Measurements from ENCODE around the gene WDR70.
"Not testable (repeated sequence)": the region's sequence is repeated elsewhere in the genome, so short reads cannot be mapped to it uniquely, and the experiment has no call there.

WDR70 gene

GRCh38 chr5:37575541-37576489 lies 196.7 kb downstream of the WDR70 start:
- DNase-seq = no peak

DNA sequence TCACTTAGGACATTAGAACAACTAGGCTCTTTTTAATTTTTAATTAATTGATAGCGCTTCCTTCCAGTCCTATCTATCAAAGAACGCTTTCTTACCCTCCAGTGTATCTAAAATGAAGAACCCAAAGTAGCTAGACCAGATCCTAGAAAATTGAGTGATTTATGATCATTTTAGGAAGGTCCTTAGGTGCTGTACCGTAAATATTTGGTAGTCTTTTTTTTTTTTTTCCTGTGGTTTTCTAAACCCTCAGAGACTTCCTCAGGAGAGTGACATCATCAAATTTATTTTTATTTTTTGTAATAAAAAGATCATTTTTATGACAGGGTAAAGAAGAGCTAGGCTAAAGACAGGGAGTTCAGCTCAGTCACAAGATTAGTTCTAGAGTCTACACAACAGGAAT lies 197.4 kb downstream of the WDR70 start:
- no peak for DNase-seq

DNA sequence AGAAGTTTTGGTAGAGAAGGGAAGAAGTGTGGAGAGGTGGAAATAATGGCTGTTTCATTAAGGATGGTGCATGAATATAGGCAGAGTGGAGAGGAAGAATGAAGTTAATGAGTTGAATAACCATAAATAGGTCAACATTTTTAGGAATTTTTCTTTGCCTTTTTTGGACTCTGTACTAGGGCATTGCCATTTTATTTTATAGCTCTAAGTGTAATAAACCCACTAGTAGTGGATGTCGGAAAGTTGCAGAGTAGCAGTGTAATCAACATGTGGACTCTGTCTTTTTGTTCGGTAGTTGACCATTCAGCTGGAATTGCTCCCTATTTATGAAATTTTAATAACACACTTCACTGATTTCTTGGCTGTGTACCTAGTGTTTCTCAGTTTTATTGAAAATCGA lies 199.1 kb downstream of the WDR70 start:
- DNase-seq = no peak

DNA sequence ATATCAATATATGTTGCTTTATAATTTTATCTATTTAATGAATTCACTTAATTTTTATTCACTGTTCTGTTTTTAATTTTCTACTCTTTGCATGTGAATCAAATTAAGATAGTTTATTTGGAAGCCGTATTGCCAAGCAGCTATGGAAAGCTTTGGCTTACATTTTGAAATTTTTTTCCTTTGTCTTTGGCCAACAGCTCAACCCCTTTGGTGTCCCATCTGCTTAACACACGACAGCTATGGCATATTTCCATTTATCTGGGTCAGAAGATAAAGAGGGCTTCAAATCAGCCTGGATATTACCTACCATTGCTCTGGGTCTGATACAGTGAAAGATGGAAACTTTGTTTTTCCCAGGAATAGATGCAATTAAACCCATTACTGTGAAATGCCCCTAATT lies 201.0 kb downstream of the WDR70 start:
- DNase-seq = no peak

- no peak for DNase-seq
Measured at GRCh38 chr5:37582202-37582601, 203.1 kb downstream of the WDR70 start.

DNA sequence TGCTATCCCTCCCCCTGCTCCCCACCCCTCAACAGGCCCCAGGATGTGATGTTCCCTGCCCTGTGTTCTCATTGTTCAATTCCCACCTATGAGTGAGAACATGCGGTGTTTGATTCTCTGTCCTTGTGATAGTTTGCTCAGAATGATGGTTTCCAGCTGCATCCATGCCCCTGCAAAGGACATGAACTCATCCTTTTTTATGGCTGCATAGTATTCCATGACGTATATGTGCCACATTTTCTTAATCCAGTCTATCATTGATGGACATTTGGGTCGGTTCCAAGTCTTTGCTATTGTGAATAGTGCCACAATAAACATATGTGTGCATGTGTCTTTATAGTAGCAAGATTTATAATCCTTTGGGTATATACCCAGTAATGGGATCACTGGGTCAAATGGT lies 214.2 kb downstream of the WDR70 start:
- not testable (repeated sequence) for DNase-seq

GRCh38 chr5:37594864-37595263 lies 215.7 kb downstream of the WDR70 start:
- DNase-seq = not testable (repeated sequence)

GRCh38 chr5:37598733-37599132 lies 219.6 kb downstream of the WDR70 start:
- DNase-seq = no peak

- no peak for DNase-seq
Measured at GRCh38 chr5:37601163-37601562, 222.0 kb downstream of the WDR70 start.

DNA sequence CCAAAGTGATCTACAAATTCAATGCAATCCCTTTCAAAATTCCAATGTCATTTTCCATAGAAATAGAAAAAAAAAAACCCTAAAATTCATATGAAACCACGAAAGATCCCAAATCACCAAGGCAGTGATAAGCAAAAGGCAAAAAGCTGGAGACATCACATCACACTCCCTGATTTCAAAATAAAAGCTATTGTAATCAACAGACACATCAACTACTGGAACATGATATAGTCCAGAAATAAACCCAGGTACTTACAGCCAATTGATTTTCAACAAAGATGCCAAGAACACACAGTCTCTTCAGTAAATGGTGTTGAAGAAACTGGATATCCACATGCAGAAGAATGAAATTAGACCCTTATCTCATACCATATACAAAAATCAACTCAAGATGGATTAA lies 224.0 kb downstream of the WDR70 start:
- no peak for DNase-seq

GRCh38 chr5:37604290-37604689 lies 225.2 kb downstream of the WDR70 start:
- DNase-seq = no peak

DNA sequence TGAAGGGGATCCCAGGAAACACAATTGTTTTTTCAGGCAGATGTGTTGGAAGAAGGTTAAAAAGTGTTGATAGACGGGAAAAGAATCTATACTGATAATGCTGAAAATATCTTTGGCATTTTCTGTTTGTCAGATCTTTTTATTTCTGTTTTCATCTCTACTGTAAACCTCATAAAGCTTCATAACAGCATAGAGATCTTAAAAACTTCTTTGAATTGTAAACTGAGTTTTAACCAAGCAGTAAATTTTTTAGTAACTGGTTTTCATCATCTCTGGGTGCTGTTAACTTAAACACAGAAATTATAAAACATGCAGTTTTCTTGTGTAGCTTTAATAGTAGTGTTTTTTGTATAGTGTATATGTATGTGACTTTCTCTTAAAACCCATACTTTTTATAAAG lies 227.0 kb downstream of the WDR70 start:
- no peak for DNase-seq

- DNase-seq = no peak
Measured at GRCh38 chr5:37606632-37607248, 227.6 kb downstream of the WDR70 start.

GRCh38 chr5:37615184-37615583 lies 236.1 kb downstream of the WDR70 start:
- no peak for DNase-seq

GRCh38 chr5:37619353-37619752 lies 240.2 kb downstream of the WDR70 start:
- DNase-seq = no peak

- not testable (repeated sequence) for DNase-seq
Measured at GRCh38 chr5:37622354-37622753, 243.2 kb downstream of the WDR70 start.

DNA sequence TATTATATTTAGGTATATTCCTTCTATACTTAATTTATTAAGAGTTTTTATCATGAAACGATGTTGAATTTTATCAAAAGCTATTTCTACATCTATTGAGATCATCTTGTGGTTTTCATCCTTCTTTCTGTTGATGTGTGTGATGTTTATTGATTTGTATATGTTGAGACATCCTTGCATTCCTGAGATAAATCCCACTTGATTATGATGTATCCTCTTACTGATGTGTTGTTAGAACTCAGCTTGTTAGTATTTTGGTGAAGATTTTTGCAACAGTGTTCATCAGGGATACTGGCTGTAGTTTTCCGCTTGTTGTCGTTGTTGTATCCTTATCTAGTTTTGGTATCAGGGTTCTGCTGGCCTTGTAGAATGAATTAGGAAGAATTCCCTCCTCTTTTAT lies 247.1 kb downstream of the WDR70 start:
- DNase-seq = no peak

DNA sequence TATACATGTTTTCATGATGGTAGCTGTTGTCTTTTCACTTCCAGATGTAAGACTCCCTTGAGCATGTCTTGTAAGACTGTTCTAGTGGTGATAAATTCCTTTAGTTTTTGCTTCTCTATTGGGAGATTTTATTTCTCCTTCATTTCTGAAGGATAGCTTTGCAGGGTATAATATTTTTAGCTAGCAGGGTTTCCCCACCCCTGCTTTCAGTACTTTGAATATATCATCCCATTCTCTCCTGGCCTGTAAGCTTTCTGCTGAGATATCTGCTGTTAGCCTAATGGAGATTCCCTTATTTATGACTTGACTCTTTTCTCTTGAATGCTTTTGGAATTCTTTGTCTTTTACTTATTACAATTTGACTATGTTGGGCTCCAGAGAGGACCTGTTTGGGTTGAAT lies 249.8 kb downstream of the WDR70 start:
- DNase-seq = no peak

DNA sequence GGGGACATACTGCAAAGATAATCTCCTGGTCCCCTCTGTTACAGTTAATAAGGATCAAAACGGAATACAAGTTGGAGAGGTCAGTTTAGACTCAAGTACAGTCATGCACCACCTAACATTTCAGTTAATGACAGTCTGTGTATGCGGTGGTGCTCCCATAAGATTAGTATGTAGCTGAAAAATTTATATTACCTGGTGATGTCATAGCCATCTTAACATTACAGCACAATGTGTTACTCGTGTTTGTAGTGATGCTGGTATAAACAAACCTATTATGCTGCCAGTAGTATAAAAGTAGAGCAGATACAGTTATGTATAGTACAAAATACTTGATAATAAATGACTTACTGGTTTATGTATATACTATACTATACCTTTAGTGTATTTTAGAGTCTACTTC lies 252.8 kb downstream of the WDR70 start:
- DNase-seq = no peak

DNA sequence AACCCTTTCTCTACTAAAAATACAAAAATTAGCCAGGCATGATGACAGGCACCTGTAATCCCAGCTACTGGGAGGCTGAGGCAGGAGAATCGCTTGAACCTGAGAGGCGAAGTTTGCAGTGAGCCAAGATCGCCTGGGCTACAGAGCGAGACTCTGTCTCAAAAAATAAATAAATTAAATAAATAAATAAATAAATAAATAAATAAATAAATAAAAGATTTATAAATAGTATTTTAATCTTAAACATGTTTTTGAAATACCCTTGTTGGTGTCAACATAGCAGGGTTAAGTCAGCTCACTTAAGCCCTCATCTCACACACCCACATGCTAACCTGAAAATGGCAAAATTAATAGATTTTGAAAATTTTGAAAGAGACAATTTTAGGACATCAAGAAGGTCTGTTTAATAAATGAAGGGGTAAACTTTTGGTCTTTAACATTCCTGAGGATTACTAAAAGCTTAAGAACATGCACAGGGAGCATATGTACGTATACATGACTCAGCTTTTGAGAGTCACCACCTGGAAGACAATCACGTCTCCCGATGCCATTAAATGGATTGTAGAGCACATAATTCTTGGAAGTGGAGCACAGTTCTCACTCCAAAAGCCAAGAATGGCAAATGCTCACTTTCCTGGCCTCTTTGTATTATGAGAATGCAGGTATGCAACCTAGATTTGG lies 258.2 kb downstream of the WDR70 start:
- DNase-seq = no peak

DNA sequence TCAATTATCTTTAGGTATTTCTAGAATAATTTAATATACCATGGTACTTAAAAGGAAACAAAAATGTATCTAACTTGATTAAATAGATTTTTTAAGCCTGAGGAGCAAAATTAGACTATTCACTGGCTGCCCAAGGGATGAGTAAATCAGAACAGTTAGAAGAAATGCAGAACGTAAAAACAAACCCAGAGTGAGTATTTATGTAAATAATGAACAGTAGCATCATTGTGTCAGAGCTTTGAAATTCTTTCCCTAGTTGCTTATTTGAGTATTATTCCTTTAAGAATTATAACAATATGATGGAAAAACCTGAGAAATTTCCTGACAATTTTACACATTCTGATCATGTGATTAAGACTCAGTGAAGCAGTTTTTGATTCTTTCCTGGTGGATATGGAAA lies 259.8 kb downstream of the WDR70 start:
- DNase-seq = no peak

DNA sequence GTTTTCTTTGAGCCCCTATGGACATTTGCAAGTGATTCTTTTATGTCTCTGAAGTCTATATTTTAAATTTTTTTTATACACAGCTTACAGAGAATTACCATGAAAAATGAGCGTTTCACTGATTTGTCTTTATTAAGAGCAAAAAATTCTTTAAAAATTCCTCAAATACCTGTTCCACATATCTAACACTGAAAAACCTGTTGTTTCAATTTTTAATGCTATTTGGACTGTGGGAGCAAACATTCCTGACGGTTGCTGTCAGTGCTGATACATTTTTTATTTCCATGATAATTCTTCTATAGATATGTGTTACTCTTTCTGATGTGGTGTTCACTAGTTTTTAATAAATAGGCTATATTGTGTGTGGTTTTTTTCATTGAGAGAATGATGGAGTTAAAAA lies 261.0 kb downstream of the WDR70 start:
- DNase-seq = no peak

- no peak for DNase-seq
Measured at GRCh38 chr5:37641933-37642332, 262.8 kb downstream of the WDR70 start.

DNA sequence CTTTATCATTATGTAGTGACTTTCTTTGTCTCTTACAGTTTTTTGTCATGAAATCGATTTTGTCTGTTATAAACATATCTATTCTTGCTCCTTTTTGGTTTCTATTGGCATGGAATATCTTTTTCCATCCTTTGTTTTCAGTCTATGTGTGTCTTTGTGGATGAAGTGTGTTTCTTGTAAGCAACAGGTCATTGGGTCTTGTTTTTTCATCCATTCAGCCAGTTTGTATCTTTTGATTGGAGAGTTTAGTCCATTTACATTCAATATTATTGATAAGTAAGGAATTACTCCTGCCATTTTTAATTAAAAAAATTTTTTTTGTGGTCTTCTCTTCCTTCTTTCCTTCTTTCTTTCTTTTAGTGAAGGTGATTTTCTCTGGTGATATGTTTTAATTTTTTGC lies 266.6 kb downstream of the WDR70 start:
- no peak for DNase-seq

Data from stimulated activated CD4-positive, alpha-beta T cell treated with anti-CD3 and anti-CD28 coated beads, Interleukin-12 subunit alpha, Interleukin-12 subunit beta, amount 100 ng/mL, for 4 hours (primary cell).